Liver (tissue), 9 donors: ENCODE results near the gene HOOK1. TPM values are rescaled to one million over a fixed set of nuclear protein-coding genes. Genes with fewer than 3 reads are reported as not detected.

Source experiments
- DNase-seq: peaks from one replicate; pipeline ENCODE4 v3.0.0-alpha.2; 2017; ENCODE audit warnings: low spot score
- H3K27ac ChIP-seq, 2 donors: one replicate each; pipeline ENCODE4 v1.7.0; 2013; ENCODE audit warnings: inconsistent platforms in 2 of 2, low read length in 2 of 2, control low read depth in 1 of 2, low read depth in 1 of 2, mild to moderate bottlenecking in 1 of 2
- H3K27me3 ChIP-seq, 4 donors: one replicate each; pipeline versions ENCODE4 v1.6.1 to v1.7.0; 2013; ENCODE audit warnings: low read length in 3 of 4, inconsistent platforms in 1 of 4, mild to moderate bottlenecking in 1 of 4, moderate library complexity in 1 of 4; ENCODE audit not compliant: control insufficient read depth in 4 of 4, insufficient read depth in 4 of 4
- H3K36me3 ChIP-seq, 4 donors: one replicate each; pipeline versions ENCODE4 v1.6.1 to v1.7.0; 2013; ENCODE audit warnings: low read length in 3 of 4, mild to moderate bottlenecking in 3 of 4, low read depth in 1 of 4, moderate library complexity in 1 of 4; ENCODE audit not compliant: control insufficient read depth in 4 of 4, insufficient read depth in 3 of 4
- H3K4me1 ChIP-seq, 4 donors: one replicate each; pipeline versions ENCODE4 v1.6.1 to v1.7.0; 2013; ENCODE audit warnings: low read length in 3 of 4, mild to moderate bottlenecking in 3 of 4, moderate library complexity in 1 of 4; ENCODE audit not compliant: control insufficient read depth in 4 of 4, insufficient read depth in 4 of 4
- H3K4me3 ChIP-seq, 3 donors: one replicate each; pipeline versions ENCODE4 v1.6.1 to v1.7.0; 2013; ENCODE audit warnings: low read length in 3 of 3, control low read depth in 1 of 3, low read depth in 1 of 3, mild to moderate bottlenecking in 1 of 3
- H3K9ac ChIP-seq, 2 donors: one replicate each; pipeline ENCODE4 v1.7.0; 2013; ENCODE audit warnings: low read length in 2 of 2, mild to moderate bottlenecking in 2 of 2, moderate library complexity in 2 of 2, control low read depth in 1 of 2, low read depth in 1 of 2
- H3K9me3 ChIP-seq, 4 donors: one replicate each; pipeline versions ENCODE4 v1.6.1 to v1.7.0; 2013; ENCODE audit warnings: low read length in 3 of 4; ENCODE audit not compliant: control insufficient read depth in 4 of 4
- EGR1 ChIP-seq, 2 donors: IDR thresholded peaks; 2 replicates each; pipeline ENCODE4 v1.6.1; 2016 to 2018; ENCODE audit warnings: antibody characterized with exemption in 2 of 2, low read depth in 2 of 2
- FOXA1 ChIP-seq: IDR thresholded peaks from 2 replicates; pipeline ENCODE4 v1.6.1; 2016; ENCODE audit warnings: antibody characterized with exemption
- FOXA2 ChIP-seq: IDR thresholded peaks from 2 replicates; pipeline ENCODE4 v1.6.1; 2016; ENCODE audit warnings: antibody characterized with exemption
- GABPA ChIP-seq, 2 donors: IDR thresholded peaks in 1 of 2; conservative IDR thresholded peaks in 1 of 2; 2 replicates each; pipeline ENCODE4 v1.6.1; 2016; ENCODE audit warnings: antibody characterized with exemption in 2 of 2, mild to moderate bottlenecking in 1 of 2, moderate library complexity in 1 of 2
- HNF4A ChIP-seq, 2 donors: conservative IDR thresholded peaks; 2 replicates each; pipeline ENCODE4 v1.6.1; 2016; ENCODE audit warnings: antibody characterized with exemption in 2 of 2, mild to moderate bottlenecking in 2 of 2
- HNF4G ChIP-seq: IDR thresholded peaks from 2 replicates; pipeline ENCODE4 v1.6.1; 2016; ENCODE audit warnings: antibody characterized with exemption
- NR2F2 ChIP-seq: IDR thresholded peaks from 2 replicates; pipeline ENCODE4 v1.6.1; 2016; ENCODE audit warnings: antibody characterized with exemption
- SP1 ChIP-seq: IDR thresholded peaks from 2 replicates; pipeline ENCODE4 v1.6.1; 2018; ENCODE audit warnings: antibody characterized with exemption, mild to moderate bottlenecking
- TAF1 ChIP-seq: conservative IDR thresholded peaks from 2 replicates; pipeline ENCODE4 v1.6.1; 2016; ENCODE audit warnings: antibody characterized with exemption, mild to moderate bottlenecking
- YY1 ChIP-seq: IDR thresholded peaks from 2 replicates; pipeline ENCODE4 v1.6.1; 2016; ENCODE audit warnings: antibody characterized with exemption, mild to moderate bottlenecking
- WGBS: extraction: QIAGEN DNeasy Blood & Tissue Kit; methylation state at CpG from one replicate; pipeline ENCODE4 v1.1.7; 2013; 5-methylcytosine and 5-hydroxymethylcytosine counted together
- polyA plus RNA-seq, 2 donors: library from polyadenylated mRNA; stranded (reverse) in 1 of 2; unstranded in 1 of 2; fragments of 200-250 nt in 1 of 2; fragments of >200 nt in 1 of 2; fragmentation: Nextera tagmentation in 1 of 2; extraction: Ambion mirVana in 1 of 2; gene quantifications; one replicate each; pipeline versions ENCODE4 v1.2.1 to v1.2.3, GENCODE V29; 2013 to 2015
- total RNA-seq, 2 donors: library from RNA; depleted of rRNA; stranded (reverse); fragments of >200 nt; gene quantifications; one replicate each; pipeline ENCODE4 v1.2.3, GENCODE V29; 2014
- TF ChIP-seq, protein P1 (sequence below): IDR thresholded peaks from 2 replicates; pipeline ENCODE4 v1.6.1; 2016; ENCODE audit warnings: antibody characterized with exemption
- TF ChIP-seq, protein P2 (sequence below): fragments of 150-350 bp; IDR thresholded peaks from 2 replicates; pipeline ENCODE4 v1.5.1; 2017; ENCODE audit warnings: improper control_type of control experiment, low read depth, low read length; ENCODE audit not compliant: missing input control
- TF ChIP-seq, protein P3 (sequence below): IDR thresholded peaks from 2 replicates; pipeline ENCODE4 v1.6.1; 2016; ENCODE audit warnings: antibody characterized with exemption
- donor health status: healthy.
- donor health status: healthy.
- donor health status: healthy.
- donor health status: healthy.
- donor health status: healthy.

HOOK1 gene
- total and polyA plus RNA-seq, 4 donors: 10.3 to 33.4 (median 17.5) TPM

DNA sequence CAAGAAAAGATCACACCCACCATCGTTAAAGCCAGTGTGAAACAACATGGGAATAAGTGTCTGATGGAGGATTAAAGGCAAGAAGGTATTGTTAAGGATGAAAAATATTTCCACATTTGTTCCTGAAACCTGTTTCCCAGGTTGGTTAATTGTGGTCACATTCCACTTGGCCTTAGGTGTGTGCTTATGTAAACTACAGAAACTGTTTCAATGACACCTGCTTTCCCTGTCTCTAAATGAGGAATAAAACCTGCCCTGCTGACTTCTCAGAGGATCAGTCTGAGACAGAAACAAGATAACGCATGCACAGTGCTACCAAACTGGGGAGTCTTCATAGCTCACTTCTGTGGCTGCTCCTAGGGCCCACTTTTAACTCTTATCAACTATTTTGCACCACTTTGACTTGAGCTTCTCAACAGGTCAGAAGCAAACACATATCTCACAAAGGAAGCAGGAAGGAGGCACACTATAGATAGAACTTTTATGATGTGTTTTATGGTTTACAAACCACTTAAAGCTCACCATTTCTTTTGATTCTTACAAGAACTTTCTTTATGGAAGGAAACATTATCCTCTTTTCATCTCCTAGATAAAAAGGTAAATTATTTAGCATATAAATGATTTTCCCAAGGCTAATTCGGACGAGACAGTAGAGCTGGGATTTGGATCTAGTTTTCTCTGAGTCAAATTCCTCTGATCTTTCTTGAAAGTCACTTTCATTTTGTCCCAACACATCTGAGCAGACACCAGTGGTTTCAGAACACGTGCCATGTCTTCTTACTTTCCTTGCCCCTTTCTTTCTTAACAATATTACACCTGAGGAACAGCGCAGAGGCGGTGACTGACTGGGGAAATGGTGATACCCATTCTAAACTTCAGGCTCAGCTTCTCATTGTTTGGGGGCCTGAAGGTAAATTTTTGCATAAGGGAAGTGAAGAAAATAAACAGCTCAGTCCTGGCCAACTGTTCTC lies 78.4 kb downstream of the HOOK1 start:
- Histone ChIP-seq H3K4me1 (peaks cover 3 to 13% (median 8%) of the 10 kb centered on the region in 4 donors), H3K36me3 (peaks cover 2 to 7% (median 3%) of the 10 kb centered on the region in 4 donors), H3K27me3 (no peaks in the 10 kb centered on the region), H3K27ac (no peak overlapping the region), H3K9me3 (no peaks in the 10 kb centered on the region), H3K4me3 (no peak overlapping the region), H3K9ac (no peak overlapping the region)
- no peak for DNase-seq
- 81% methylated on average over 7 of the region's 7 CpGs for WGBS
- TF ChIP-seq, protein P1, sequence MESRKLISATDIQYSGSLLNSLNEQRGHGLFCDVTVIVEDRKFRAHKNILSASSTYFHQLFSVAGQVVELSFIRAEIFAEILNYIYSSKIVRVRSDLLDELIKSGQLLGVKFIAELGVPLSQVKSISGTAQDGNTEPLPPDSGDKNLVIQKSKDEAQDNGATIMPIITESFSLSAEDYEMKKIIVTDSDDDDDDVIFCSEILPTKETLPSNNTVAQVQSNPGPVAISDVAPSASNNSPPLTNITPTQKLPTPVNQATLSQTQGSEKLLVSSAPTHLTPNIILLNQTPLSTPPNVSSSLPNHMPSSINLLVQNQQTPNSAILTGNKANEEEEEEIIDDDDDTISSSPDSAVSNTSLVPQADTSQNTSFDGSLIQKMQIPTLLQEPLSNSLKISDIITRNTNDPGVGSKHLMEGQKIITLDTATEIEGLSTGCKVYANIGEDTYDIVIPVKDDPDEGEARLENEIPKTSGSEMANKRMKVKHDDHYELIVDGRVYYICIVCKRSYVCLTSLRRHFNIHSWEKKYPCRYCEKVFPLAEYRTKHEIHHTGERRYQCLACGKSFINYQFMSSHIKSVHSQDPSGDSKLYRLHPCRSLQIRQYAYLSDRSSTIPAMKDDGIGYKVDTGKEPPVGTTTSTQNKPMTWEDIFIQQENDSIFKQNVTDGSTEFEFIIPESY: no peak
- no peak for TF ChIP-seq FOXA1
- TF ChIP-seq, protein P2, sequence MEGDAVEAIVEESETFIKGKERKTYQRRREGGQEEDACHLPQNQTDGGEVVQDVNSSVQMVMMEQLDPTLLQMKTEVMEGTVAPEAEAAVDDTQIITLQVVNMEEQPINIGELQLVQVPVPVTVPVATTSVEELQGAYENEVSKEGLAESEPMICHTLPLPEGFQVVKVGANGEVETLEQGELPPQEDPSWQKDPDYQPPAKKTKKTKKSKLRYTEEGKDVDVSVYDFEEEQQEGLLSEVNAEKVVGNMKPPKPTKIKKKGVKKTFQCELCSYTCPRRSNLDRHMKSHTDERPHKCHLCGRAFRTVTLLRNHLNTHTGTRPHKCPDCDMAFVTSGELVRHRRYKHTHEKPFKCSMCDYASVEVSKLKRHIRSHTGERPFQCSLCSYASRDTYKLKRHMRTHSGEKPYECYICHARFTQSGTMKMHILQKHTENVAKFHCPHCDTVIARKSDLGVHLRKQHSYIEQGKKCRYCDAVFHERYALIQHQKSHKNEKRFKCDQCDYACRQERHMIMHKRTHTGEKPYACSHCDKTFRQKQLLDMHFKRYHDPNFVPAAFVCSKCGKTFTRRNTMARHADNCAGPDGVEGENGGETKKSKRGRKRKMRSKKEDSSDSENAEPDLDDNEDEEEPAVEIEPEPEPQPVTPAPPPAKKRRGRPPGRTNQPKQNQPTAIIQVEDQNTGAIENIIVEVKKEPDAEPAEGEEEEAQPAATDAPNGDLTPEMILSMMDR: no peak
- no peak for TF ChIP-seq EGR1 (IDR thresholded peaks at IDR 0.05; ENCODE audit: low read depth in 2 of 2)
- no peak for TF ChIP-seq SP1
- no peak for TF ChIP-seq TAF1
- no peak for TF ChIP-seq HNF4G
- no peak for TF ChIP-seq YY1
- TF ChIP-seq NR2F2: no peak

DNA sequence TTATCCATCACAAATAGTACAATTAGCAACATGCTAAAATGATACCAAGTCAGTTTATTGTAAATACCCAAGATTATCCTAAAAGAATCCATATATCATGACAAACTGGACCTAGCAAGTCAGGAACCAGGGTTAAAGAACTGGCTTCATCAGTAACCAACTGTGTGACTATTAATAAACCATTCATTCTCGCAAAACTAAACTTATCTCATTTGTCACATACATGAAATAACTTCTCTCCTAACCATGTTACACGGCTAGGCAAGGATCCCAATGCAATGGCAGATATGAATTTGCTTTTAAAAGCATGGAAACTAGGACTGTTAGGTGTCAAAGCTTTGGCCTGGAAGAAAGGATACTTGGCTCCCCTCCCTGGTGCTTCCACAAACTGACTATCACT lies 82.4 kb downstream of the HOOK1 start:
- no peak for DNase-seq
- 93% methylated on average over 2 of the region's 2 CpGs for WGBS
- TF ChIP-seq, protein P1: no peak
- TF ChIP-seq HNF4A (conservative IDR thresholded peaks at IDR 0.05): no peak
- TF ChIP-seq GABPA (IDR thresholded peaks at IDR 0.05 in 1 of 2, conservative IDR thresholded peaks at IDR 0.05 in 1 of 2): no peak
- TF ChIP-seq, protein P3, sequence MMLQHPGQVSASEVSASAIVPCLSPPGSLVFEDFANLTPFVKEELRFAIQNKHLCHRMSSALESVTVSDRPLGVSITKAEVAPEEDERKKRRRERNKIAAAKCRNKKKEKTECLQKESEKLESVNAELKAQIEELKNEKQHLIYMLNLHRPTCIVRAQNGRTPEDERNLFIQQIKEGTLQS: no peak
- TF ChIP-seq FOXA2: no peak
- TF ChIP-seq YY1: no peak
- TF ChIP-seq FOXA1: no peak

More for the DNA sequence above, 82.4 kb downstream of the HOOK1 start:
- Histone ChIP-seq H3K9me3 (no peaks in the 10 kb centered on the region), H3K27ac (no peak overlapping the region), H3K36me3 (peaks cover 2 to 12% (median 8%) of the 10 kb centered on the region in 4 donors), H3K9ac (no peak overlapping the region), H3K27me3 (no peaks in the 10 kb centered on the region), H3K4me1 (peaks cover 3 to 15% (median 10%) of the 10 kb centered on the region in 4 donors), H3K4me3 (no peak overlapping the region)
